GM20431 (cell line): ENCODE data around the gene ZCRB1.
"Not testable (repeated sequence)": the region's sequence is repeated elsewhere in the genome, so short reads cannot be mapped to it uniquely, and the experiment has no call there.

Experiments
- in situ Hi-C: fragments of 300-500 bp; cut with MseI, MboI; formaldehyde crosslinking; loops from one replicate; pipeline ENCODE4 v1.15.0; 2020; ENCODE audit warnings: low sequenced_read_pairs; ENCODE audit not compliant: unreplicated experiment

ZCRB1 gene

DNA sequence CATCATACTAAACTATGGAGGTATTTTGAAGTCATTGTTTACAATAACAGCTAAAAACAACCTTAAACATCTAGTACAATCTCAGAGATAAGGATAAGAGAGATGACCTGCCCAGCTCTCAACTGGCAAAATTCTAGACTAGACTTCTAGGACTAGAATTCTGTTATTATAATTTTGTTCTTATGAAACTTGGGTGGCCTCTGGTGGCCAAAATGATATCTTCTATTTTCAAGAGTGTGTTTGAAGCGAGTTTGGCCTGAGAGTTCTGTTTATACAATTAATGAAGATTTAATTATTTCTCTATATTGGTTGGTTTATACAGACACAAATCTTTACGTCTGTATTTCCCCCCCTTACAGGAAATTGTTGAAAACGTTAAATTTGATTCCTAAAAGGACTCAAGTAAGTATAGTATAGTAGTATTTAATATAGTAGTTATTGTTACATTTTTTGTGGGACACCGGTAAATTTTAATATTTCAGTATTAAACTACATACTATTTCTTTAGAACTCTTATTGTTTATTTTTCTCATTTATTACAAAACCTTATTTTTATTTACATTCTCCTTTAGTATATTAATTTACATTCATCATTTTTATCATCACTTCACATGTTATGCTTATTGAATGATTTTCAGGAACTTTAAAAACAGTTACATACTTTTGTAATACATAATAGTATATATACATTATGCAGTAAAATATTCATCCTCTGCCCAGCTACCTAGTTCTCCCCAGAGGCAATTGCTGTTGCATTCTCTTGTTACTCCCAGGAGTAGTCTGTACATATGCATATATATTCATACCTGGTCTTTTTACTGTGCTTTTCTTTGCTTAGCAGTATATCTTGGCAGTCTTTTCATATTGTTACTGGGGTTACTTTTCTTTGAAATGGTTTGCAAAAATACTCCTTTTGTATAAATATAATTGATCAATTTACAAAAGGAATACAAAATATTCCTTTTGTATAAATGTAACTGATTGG, 6.7 kb upstream of the ZCRB1 start:
- in situ Hi-C loops: no loop called here

- in situ Hi-C loops: not testable (repeated sequence)
Observed at GRCh38 chr12:42330097-42330496, 4.2 kb upstream of the ZCRB1 start.

DNA sequence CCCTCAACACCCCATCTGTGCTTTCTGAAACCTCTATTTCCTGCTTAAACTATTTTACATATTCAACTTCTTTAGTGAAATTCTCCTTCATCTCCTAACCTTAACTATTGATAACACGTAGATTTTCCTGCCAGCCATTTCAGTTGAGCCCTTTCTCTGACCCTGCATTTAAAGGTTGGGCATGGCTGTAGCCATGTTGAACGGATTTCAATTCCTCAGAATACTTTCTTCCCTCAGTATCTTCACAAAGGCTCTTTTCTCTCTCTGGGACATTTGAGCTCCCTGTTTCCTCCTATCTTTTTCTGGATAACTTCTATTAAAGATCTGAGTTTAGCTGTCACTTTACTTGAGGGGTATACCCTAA, 1.3 kb upstream of the ZCRB1 start:
- in situ Hi-C loops: no loop called here

GRCh38 chr12:42326541-42327226, 790 bp upstream of the ZCRB1 start:
- in situ Hi-C loops: no loop called here

GRCh38 chr12:42325326-42325652, 605 bp downstream of the ZCRB1 start:
- in situ Hi-C loops: no loop called here

GRCh38 chr12:42323856-42324255, 2.0 kb downstream of the ZCRB1 start:
- in situ Hi-C loops: no loop called here

GRCh38 chr12:42322567-42322966, 3.3 kb downstream of the ZCRB1 start:
- in situ Hi-C loops: no loop called here

DNA sequence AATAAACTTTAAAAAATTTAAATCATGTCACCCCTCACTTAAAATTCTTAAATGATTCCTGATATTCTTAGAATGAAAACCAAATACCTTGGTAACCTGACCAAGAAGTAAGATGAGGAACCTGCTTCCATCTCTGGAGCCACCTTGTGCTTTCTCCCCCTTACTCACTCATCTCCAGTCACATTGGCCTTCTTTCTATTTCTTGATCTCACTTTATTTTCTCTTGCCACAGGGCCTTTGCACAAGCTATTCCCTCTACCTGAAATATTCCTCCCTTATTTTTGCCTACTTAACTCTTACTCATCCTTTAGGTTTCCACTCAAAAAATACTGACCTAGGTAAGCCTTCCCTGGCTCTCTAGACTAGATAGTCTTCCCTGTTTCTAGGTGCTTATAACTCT, 5.1 kb downstream of the ZCRB1 start:
- in situ Hi-C loops: no loop called here

DNA sequence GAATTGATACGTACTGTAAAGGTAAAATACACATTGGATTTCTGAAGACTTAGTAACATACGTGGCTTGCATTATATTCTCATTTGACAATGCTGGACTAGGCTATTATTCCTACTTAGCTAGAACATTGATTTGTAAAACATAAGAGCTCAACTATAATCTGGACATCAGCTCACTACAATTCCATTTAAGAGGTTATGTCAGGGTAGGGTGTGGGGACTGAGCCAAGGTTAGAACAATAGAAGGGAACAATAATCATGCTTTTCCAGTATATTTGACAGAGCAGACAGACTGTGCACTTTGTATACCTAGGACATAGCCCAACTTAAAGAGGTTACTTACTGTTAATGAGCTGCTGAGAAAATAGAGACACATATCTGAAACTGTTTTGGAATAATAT, 10.8 kb downstream of the ZCRB1 start:
- in situ Hi-C loops: no loop called here

DNA sequence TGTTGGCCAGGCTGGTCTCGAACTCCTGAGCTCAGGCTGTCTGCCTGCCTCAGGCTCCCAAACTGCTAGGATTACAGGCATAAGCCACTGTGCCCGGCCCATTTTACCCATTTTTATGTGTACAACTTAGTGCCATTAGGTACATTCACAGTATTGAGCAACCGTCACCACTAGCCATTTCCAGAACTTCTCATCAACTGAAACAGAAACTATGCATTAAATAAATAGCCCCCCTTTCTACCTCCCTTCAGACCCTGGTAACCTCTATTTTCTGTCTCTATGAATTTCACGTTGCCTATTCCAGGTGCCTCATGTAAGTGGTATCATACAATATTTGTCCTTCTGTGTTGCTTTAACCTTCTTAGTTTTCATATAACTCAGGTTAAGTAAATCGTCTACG, 15.9 kb downstream of the ZCRB1 start:
- in situ Hi-C loops: no loop called here

GRCh38 chr12:42308390-42308789, 17.5 kb downstream of the ZCRB1 start:
- in situ Hi-C loops: no loop called here

GRCh38 chr12:42306297-42306696, 19.6 kb downstream of the ZCRB1 start:
- in situ Hi-C loops: no loop called here

- in situ Hi-C loops: no loop called here
Observed at GRCh38 chr12:42299392-42300308, 26.2 kb downstream of the ZCRB1 start.

- in situ Hi-C loops: no loop called here
Observed at GRCh38 chr12:42298887-42299286, 27.0 kb downstream of the ZCRB1 start.

DNA sequence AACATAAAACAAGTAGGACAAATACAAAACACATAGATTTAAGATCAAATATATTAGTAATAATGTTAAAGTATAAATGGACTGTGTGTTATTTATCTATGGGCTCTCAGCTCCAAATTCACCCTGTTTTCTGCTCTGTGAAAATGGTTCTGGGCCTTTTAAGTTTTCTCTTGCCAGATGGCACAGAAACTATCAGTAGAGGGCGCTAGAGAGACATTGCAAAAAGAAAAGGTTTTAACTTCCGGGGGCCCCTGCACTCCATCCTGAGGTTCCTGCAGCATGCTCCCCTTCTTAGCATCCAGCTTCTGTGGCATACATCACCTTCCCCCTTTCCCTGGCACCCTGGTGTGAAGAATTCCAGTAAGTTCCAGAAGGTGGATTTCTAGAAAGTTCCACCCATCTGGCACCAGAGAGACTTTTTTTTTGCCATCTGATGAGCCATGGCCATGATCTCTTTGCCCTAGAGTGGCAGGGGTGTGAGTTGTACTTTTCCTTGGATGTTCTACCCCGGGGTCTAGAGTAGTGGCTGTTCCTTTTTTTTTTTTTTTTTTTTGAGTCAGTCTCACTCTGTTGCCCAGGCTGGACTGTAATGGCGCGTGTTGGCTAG, 29.3 kb downstream of the ZCRB1 start:
- in situ Hi-C loops: no loop called here

GRCh38 chr12:42291680-42292079, 34.2 kb downstream of the ZCRB1 start:
- in situ Hi-C loops: no loop called here

GRCh38 chr12:42288544-42288943, 37.4 kb downstream of the ZCRB1 start:
- in situ Hi-C loops: no loop called here

GRCh38 chr12:42286741-42287140, 39.2 kb downstream of the ZCRB1 start:
- in situ Hi-C loops: no loop called here

- in situ Hi-C loops: no loop called here
Observed at GRCh38 chr12:42285431-42285830, 40.5 kb downstream of the ZCRB1 start.

DNA sequence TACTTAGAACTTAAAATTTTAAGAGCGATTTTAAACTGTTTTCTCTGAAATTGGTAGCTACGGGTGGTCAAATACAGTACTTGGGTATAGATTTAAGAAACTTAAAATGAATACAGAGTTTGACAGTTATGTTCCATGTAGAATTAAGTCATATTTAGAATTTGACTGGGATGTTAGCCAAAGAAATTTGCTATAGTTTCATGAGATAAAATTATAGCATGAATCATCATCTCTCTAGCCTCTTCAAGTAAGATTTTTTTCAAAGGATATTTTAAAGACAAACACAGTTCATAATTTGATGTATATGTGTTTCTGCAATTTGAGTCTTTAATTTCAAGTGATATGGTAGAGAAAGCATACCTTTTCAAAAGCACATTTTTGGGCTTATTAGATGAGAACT, 41.0 kb downstream of the ZCRB1 start:
- in situ Hi-C loops: no loop called here
